Neural progenitor cell (in vitro differentiated cells): Measurements from ENCODE around the gene SEPTIN12. TPM values are rescaled to one million over a fixed set of nuclear protein-coding genes. Genes with fewer than 3 reads are reported as not detected.

ENCODE experiments used
- DNase-seq: peaks from one replicate; pipeline ENCODE4 v3.0.0-alpha.2; 2016; ENCODE audit warnings: low spot score
- H2AFZ ChIP-seq: fragments of 200-600 bp; sonication (generic); replicated peaks from 2 replicates; pipeline ENCODE4 v1.6.1; 2016; ENCODE audit warnings: antibody characterized with exemption
- H3F3A ChIP-seq: fragments of 200-600 bp; sonication (generic); 2 replicates; pipeline ENCODE4 v1.6.1; 2016; ENCODE audit warnings: antibody characterized with exemption, low read depth
- H3K27ac ChIP-seq: fragments of 200-600 bp; sonication (generic); 2 replicates; pipeline ENCODE4 v1.5.1; 2016; ENCODE audit warnings: mild to moderate bottlenecking
- H3K27me3 ChIP-seq: fragments of 200-600 bp; sonication (generic); 2 replicates; pipeline ENCODE4 v1.6.1; 2016; ENCODE audit warnings: mild to moderate bottlenecking, moderate library complexity
- H3K36me3 ChIP-seq: fragments of 200-600 bp; sonication (generic); 2 replicates; pipeline ENCODE4 v1.5.1; 2016
- H3K4me1 ChIP-seq: fragments of 200-600 bp; sonication (generic); 2 replicates; pipeline ENCODE4 v1.6.1; 2016; ENCODE audit warnings: mixed run types
- H3K4me2 ChIP-seq: fragments of 200-600 bp; sonication (generic); 2 replicates; pipeline ENCODE4 v1.6.1; 2016
- H3K4me3 ChIP-seq: fragments of 200-600 bp; sonication (generic); 2 replicates; pipeline ENCODE4 v1.5.1; 2016
- H3K79me2 ChIP-seq: fragments of 200-600 bp; sonication (generic); 2 replicates; pipeline ENCODE4 v1.6.1; 2016; ENCODE audit warnings: low read depth
- H3K9ac ChIP-seq: fragments of 200-600 bp; sonication (generic); 2 replicates; pipeline ENCODE4 v1.6.1; 2016
- H3K9me3 ChIP-seq: fragments of 200-600 bp; sonication (generic); 2 replicates; pipeline ENCODE4 v1.5.1; 2016; ENCODE audit warnings: low read depth
- H4K20me1 ChIP-seq: fragments of 200-600 bp; sonication (generic); 2 replicates; pipeline ENCODE4 v1.6.1; 2016; ENCODE audit warnings: low read depth
- H3K27ac Mint-ChIP-seq: 3 replicates; pipeline ENCODE4 v1.8.0; 2021; ENCODE audit warnings: mixed read lengths
- H3K27me3 Mint-ChIP-seq: 2 replicates; pipeline ENCODE4 v1.8.0; 2022; ENCODE audit warnings: low read depth, mild to moderate bottlenecking, inconsistent platforms, moderate library complexity, mixed read lengths; ENCODE audit not compliant: insufficient read depth
- H3K36me3 Mint-ChIP-seq: 3 replicates; pipeline ENCODE4 v1.8.0; 2021; ENCODE audit warnings: mixed read lengths
- H3K4me1 Mint-ChIP-seq: 3 replicates; pipeline ENCODE4 v1.8.0; 2021; ENCODE audit warnings: mixed read lengths
- H3K4me3 Mint-ChIP-seq: 3 replicates; pipeline ENCODE4 v1.8.0; 2021; ENCODE audit warnings: mild to moderate bottlenecking, moderate library complexity, mixed read lengths
- H3K9me3 Mint-ChIP-seq: 3 replicates; pipeline ENCODE4 v1.8.0; 2020; ENCODE audit warnings: mixed read lengths
- CTCF ChIP-seq: fragments of 200-600 bp; sonication (generic); IDR thresholded peaks from 2 replicates; pipeline ENCODE4 v1.5.1; 2017; ENCODE audit warnings: antibody characterized with exemption, mild to moderate bottlenecking
- EZH2 ChIP-seq: fragments of 200-600 bp; sonication (generic); IDR thresholded peaks from 2 replicates; pipeline ENCODE4 v1.6.1; 2017; ENCODE audit warnings: antibody characterized with exemption, mild to moderate bottlenecking, moderate library complexity
- EZH2phosphoT487 ChIP-seq: fragments of 200-600 bp; sonication (generic); IDR thresholded peaks from 2 replicates; pipeline ENCODE4 v1.6.1; 2017; ENCODE audit warnings: antibody characterized with exemption
- total RNA-seq: library from RNA; depleted of rRNA; stranded (reverse); fragments of >200 nt; gene quantifications from 2 replicates; pipeline ENCODE4 v1.2.3, GENCODE V29; 2015; ENCODE audit warnings: low replicate concordance

Gene SEPTIN12
- total RNA-seq, 1 donor from 2014 or later = not detected

GRCh38 chr16:4832698-4833343 lies 44.7 kb upstream of the SEPTIN12 start:
- H3K36me3 Mint-ChIP-seq = peaks cover 25% of the 10 kb centered on the region
- Histone ChIP-seq H3K4me2 (no peak overlapping the region), H3K79me2 (no peaks in the 10 kb centered on the region), H3K9me3 (no peaks in the 10 kb centered on the region), H3K27ac (no peak overlapping the region), H3K27me3 (no peaks in the 10 kb centered on the region), H3K9ac (no peak overlapping the region), H3K4me1 (no peaks in the 10 kb centered on the region), H3K36me3 (peaks cover 10% of the 10 kb centered on the region), H3K4me3 (no peak overlapping the region), H3F3A (no peaks in the 10 kb centered on the region), H2AFZ (no peak overlapping the region), H4K20me1 (no peaks in the 10 kb centered on the region)
- H3K27me3 Mint-ChIP-seq = no peaks in the 10 kb centered on the region
- no peaks in the 10 kb centered on the region for H3K9me3 Mint-ChIP-seq
- no peak overlapping the region for H3K27ac Mint-ChIP-seq
- no peaks in the 10 kb centered on the region for H3K4me1 Mint-ChIP-seq
- TF ChIP-seq CTCF (no peak), EZH2phosphoT487 (no peak), EZH2 (no peak)
- no peak overlapping the region for H3K4me3 Mint-ChIP-seq
- DNase-seq = no peak

GRCh38 chr16:4831616-4832015 lies 43.5 kb upstream of the SEPTIN12 start:
- Mint-ChIP-seq H3K27me3 (no peaks in the 10 kb centered on the region), H3K4me3 (no peak overlapping the region), H3K36me3 (peaks cover 25% of the 10 kb centered on the region), H3K4me1 (no peaks in the 10 kb centered on the region), H3K27ac (no peak overlapping the region), H3K9me3 (no peaks in the 10 kb centered on the region)
- H3K4me2 ChIP-seq = no peak overlapping the region
- no peak for DNase-seq
- no peak for TF ChIP-seq EZH2
- no peak for TF ChIP-seq CTCF
- TF ChIP-seq EZH2phosphoT487 = no peak
- H2AFZ ChIP-seq = no peak overlapping the region
- H3K27ac ChIP-seq = no peak overlapping the region
- H3K27me3 ChIP-seq = no peaks in the 10 kb centered on the region
- H3F3A ChIP-seq = no peaks in the 10 kb centered on the region
- no peak overlapping the region for H3K9ac ChIP-seq
- peaks cover 10% of the 10 kb centered on the region for H3K36me3 ChIP-seq
- no peaks in the 10 kb centered on the region for H4K20me1 ChIP-seq
- no peaks in the 10 kb centered on the region for H3K4me1 ChIP-seq
- H3K79me2 ChIP-seq = no peaks in the 10 kb centered on the region
- no peaks in the 10 kb centered on the region for H3K9me3 ChIP-seq
- no peak overlapping the region for H3K4me3 ChIP-seq

GRCh38 chr16:4830408-4830807 lies 42.3 kb upstream of the SEPTIN12 start:
- DNase-seq = no peak
- H3K27ac ChIP-seq = no peak overlapping the region
- TF ChIP-seq EZH2phosphoT487 (no peak), EZH2 (no peak), CTCF (no peak)
- Mint-ChIP-seq H3K9me3 (no peaks in the 10 kb centered on the region), H3K36me3 (peaks cover 23% of the 10 kb centered on the region), H3K27ac (no peak overlapping the region), H3K4me3 (no peak overlapping the region), H3K4me1 (no peaks in the 10 kb centered on the region), H3K27me3 (no peaks in the 10 kb centered on the region)
- peaks cover 10% of the 10 kb centered on the region for H3K36me3 ChIP-seq
- no peaks in the 10 kb centered on the region for H3K27me3 ChIP-seq
- peaks cover under 1% of the 10 kb centered on the region for H3K4me1 ChIP-seq
- no peak overlapping the region for H3K4me3 ChIP-seq
- H3F3A ChIP-seq = peaks cover under 1% of the 10 kb centered on the region
- no peak overlapping the region for H3K4me2 ChIP-seq
- no peaks in the 10 kb centered on the region for H3K79me2 ChIP-seq
- H4K20me1 ChIP-seq = peaks cover 2% of the 10 kb centered on the region
- no peaks in the 10 kb centered on the region for H3K9me3 ChIP-seq
- no peak overlapping the region for H3K9ac ChIP-seq
- no peak overlapping the region for H2AFZ ChIP-seq
